HEK293 (cell line): Measurements from ENCODE around the gene VPREB3.

Source experiments
- BCL11A ChIP-seq: fragments of 450-650 bp; formaldehyde crosslinking; IDR thresholded peaks from 2 replicates; pipeline ENCODE4 v1.5.1; 2016; ENCODE audit warnings: low read depth, missing biosample characterization, missing genetic modification characterization
- GLIS1 ChIP-seq: fragments of 450-650 bp; formaldehyde crosslinking; IDR thresholded peaks from 2 replicates; pipeline ENCODE4 v1.5.1; 2016; ENCODE audit warnings: missing biosample characterization, missing genetic modification characterization
- IKZF3 ChIP-seq: fragments of 450-650 bp; IDR thresholded peaks from 2 replicates; pipeline ENCODE4 v1.5.0; 2018; ENCODE audit warnings: missing biosample characterization, mild to moderate bottlenecking, missing genetic modification characterization, moderate library complexity
- OVOL3 ChIP-seq: fragments of 450-650 bp; formaldehyde crosslinking; IDR thresholded peaks from 2 replicates; pipeline ENCODE4 v1.5.1; 2016; ENCODE audit warnings: missing biosample characterization, missing genetic modification characterization
- PRDM1 ChIP-seq: fragments of 450-650 bp; formaldehyde crosslinking; IDR thresholded peaks from 2 replicates; pipeline ENCODE4; 2016; ENCODE audit warnings: missing biosample characterization, missing genetic modification characterization
- ZBTB7A ChIP-seq: fragments of 450-650 bp; formaldehyde crosslinking; IDR thresholded peaks from 2 replicates; pipeline ENCODE4 v1.5.1; 2016; ENCODE audit warnings: low read depth, missing biosample characterization, missing genetic modification characterization
- ZNF10 ChIP-seq: fragments of 450-650 bp; formaldehyde crosslinking; IDR thresholded peaks from 2 replicates; pipeline ENCODE4 v1.5.1; 2017; ENCODE audit warnings: missing biosample characterization, missing genetic modification characterization
- ZNF133 ChIP-seq: fragments of 450-650 bp; formaldehyde crosslinking; IDR thresholded peaks from 2 replicates; pipeline ENCODE4 v1.5.1; 2016; ENCODE audit warnings: missing biosample characterization, missing genetic modification characterization
- ZNF140 ChIP-seq: fragments of 450-650 bp; formaldehyde crosslinking; IDR thresholded peaks from 2 replicates; pipeline ENCODE4 v1.5.1; 2016; ENCODE audit warnings: missing biosample characterization, missing genetic modification characterization
- ZNF155 ChIP-seq: fragments of 450-650 bp; formaldehyde crosslinking; IDR thresholded peaks from 2 replicates; pipeline ENCODE4 v1.5.1; 2016; ENCODE audit warnings: missing biosample characterization, missing genetic modification characterization
- ZNF169 ChIP-seq: fragments of 450-650 bp; formaldehyde crosslinking; IDR thresholded peaks from 2 replicates; pipeline ENCODE4 v1.5.1; 2016; ENCODE audit warnings: missing biosample characterization, missing genetic modification characterization
- ZNF302 ChIP-seq: fragments of 450-650 bp; formaldehyde crosslinking; IDR thresholded peaks from 2 replicates; pipeline ENCODE4 v1.5.1; 2016; ENCODE audit warnings: missing biosample characterization, missing genetic modification characterization, low read depth
- ZNF341 ChIP-seq: fragments of 450-650 bp; formaldehyde crosslinking; IDR thresholded peaks from 2 replicates; pipeline ENCODE4; 2016; ENCODE audit warnings: low read depth, missing biosample characterization, missing genetic modification characterization
- ZNF391 ChIP-seq: fragments of 450-650 bp; formaldehyde crosslinking; IDR thresholded peaks from 2 replicates; pipeline ENCODE4 v1.5.1; 2016; ENCODE audit warnings: low read depth, missing biosample characterization, missing genetic modification characterization, borderline replicate concordance
- ZNF404 ChIP-seq: fragments of 450-650 bp; formaldehyde crosslinking; IDR thresholded peaks from 2 replicates; pipeline ENCODE4 v1.5.1; 2017; ENCODE audit warnings: missing biosample characterization, missing genetic modification characterization
- ZNF521 ChIP-seq: fragments of 450-650 bp; formaldehyde crosslinking; IDR thresholded peaks from 2 replicates; pipeline ENCODE4 v1.5.1; 2017; ENCODE audit warnings: missing biosample characterization, mild to moderate bottlenecking, missing genetic modification characterization
- ZNF555 ChIP-seq: fragments of 450-650 bp; formaldehyde crosslinking; conservative IDR thresholded peaks from 2 replicates; pipeline ENCODE4 v1.5.1; 2017; ENCODE audit warnings: missing biosample characterization, mild to moderate bottlenecking, missing genetic modification characterization, inconsistent platforms
- ZNF701 ChIP-seq: fragments of 450-650 bp; formaldehyde crosslinking; IDR thresholded peaks from 2 replicates; pipeline ENCODE4 v1.5.1; 2016; ENCODE audit warnings: missing biosample characterization, missing genetic modification characterization
- ZNF791 ChIP-seq: fragments of 450-650 bp; formaldehyde crosslinking; IDR thresholded peaks from 2 replicates; pipeline ENCODE4 v1.5.1; 2016; ENCODE audit warnings: missing biosample characterization, missing genetic modification characterization
- ZNF830 ChIP-seq: fragments of 450-650 bp; IDR thresholded peaks from 2 replicates; pipeline ENCODE4 v1.5.0; 2018; ENCODE audit warnings: missing biosample characterization, missing genetic modification characterization, low read depth, mild to moderate bottlenecking, moderate library complexity
- ZNF843 ChIP-seq: fragments of 450-650 bp; formaldehyde crosslinking; IDR thresholded peaks from 2 replicates; pipeline ENCODE4 v1.5.1; 2016; ENCODE audit warnings: missing biosample characterization, missing genetic modification characterization
- ZXDB ChIP-seq: fragments of 450-650 bp; formaldehyde crosslinking; IDR thresholded peaks from 2 replicates; pipeline ENCODE4 v1.5.1; 2016; ENCODE audit warnings: missing biosample characterization, missing genetic modification characterization
- TF ChIP-seq, protein P1 (sequence below): fragments of 450-650 bp; formaldehyde crosslinking; IDR thresholded peaks from 2 replicates; pipeline ENCODE4 v1.5.1; 2017; ENCODE audit warnings: missing biosample characterization, missing genetic modification characterization
- TF ChIP-seq, protein P2 (sequence below): fragments of 450-650 bp; formaldehyde crosslinking; IDR thresholded peaks from 2 replicates; pipeline ENCODE4 v1.5.1; 2016; ENCODE audit warnings: missing biosample characterization, missing genetic modification characterization
- TF ChIP-seq, protein P3 (sequence below): fragments of 450-650 bp; formaldehyde crosslinking; IDR thresholded peaks from 2 replicates; pipeline ENCODE4 v1.5.1; 2016; ENCODE audit warnings: missing biosample characterization, missing genetic modification characterization
- TF ChIP-seq, protein P4 (sequence below): fragments of 450-650 bp; formaldehyde crosslinking; IDR thresholded peaks from 2 replicates; pipeline ENCODE4 v1.5.1; 2017; ENCODE audit warnings: missing biosample characterization, missing genetic modification characterization
- TF ChIP-seq, protein P5 (sequence below): fragments of 450-650 bp; formaldehyde crosslinking; IDR thresholded peaks from 2 replicates; pipeline ENCODE4 v1.5.1; 2017; ENCODE audit warnings: missing biosample characterization, missing genetic modification characterization

Gene VPREB3

DNA sequence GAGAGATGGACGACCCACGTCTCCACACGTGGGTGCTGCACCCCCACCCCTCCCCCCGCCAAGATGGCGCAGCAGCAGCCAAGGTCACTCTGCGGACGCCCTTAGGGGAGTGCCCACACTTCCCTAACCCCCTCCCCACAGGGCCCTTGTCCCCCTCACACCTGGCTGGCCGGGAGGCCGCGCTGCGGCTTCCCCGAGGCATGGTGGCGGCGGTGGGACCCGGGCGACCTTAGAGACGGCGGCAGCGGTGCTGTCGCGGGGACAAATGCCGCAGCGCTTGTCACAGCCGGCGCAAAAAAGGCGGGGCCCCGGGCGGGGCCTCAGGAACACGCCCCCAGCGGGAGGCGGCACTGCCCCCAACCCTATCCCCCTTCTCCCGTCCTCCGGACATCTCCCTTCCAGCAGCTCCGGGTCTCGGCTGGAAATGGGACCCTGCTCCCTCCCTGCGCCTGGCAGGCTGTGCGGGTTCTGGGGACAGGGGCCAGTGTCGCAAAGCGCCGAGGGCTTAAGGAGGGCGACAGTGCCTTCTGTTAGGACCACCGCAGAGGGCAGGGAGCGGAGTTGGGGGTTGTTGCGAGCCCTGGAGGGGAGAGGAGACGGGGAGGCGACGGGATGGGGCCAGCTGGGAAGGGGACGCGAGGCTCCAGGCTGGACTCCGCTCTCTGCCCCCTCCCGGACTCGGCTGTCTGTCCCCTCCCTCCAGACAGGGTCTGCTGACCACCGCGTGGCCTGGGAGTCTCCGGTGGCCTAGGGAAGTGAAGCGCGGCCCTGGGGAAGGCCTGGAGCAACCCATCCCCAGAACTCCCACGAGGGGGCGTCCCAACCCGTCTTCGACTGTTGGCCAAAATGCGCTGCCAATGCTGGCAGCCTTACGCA is 13.7 kb upstream of the VPREB3 start, which contains the start of gene CHCHD10 (continued):
- TF ChIP-seq, protein P1, sequence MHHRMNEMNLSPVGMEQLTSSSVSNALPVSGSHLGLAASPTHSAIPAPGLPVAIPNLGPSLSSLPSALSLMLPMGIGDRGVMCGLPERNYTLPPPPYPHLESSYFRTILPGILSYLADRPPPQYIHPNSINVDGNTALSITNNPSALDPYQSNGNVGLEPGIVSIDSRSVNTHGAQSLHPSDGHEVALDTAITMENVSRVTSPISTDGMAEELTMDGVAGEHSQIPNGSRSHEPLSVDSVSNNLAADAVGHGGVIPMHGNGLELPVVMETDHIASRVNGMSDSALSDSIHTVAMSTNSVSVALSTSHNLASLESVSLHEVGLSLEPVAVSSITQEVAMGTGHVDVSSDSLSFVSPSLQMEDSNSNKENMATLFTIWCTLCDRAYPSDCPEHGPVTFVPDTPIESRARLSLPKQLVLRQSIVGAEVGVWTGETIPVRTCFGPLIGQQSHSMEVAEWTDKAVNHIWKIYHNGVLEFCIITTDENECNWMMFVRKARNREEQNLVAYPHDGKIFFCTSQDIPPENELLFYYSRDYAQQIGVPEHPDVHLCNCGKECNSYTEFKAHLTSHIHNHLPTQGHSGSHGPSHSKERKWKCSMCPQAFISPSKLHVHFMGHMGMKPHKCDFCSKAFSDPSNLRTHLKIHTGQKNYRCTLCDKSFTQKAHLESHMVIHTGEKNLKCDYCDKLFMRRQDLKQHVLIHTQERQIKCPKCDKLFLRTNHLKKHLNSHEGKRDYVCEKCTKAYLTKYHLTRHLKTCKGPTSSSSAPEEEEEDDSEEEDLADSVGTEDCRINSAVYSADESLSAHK, result peak; percentile 6; the same call in 1 of the 2 replicates
- no peak for TF ChIP-seq ZNF701 (tag by site-specific recombination)
- TF ChIP-seq ZNF341 (tag by site-specific recombination), result peak; percentile 54
- TF ChIP-seq ZNF140 (tag by site-specific recombination), result no peak
- TF ChIP-seq ZNF10, result no peak
- 0 out of 2 replicates have a peak, but pooled peaks have one; percentile 36 for TF ChIP-seq OVOL3 (tag by site-specific recombination)
- peak; percentile 41; the same call in 1 of the 2 replicates for TF ChIP-seq BCL11A (tag by site-specific recombination)
- TF ChIP-seq ZNF404 (tag by site-specific recombination), result no peak
- TF ChIP-seq ZNF555 (tag by site-specific recombination), result no peak
- TF ChIP-seq ZNF843 (tag by site-specific recombination), result peak; percentile 30; the same call in 1 of the 2 replicates
- peak; percentile 48 for TF ChIP-seq ZXDB (tag by site-specific recombination)
- TF ChIP-seq, protein P2, sequence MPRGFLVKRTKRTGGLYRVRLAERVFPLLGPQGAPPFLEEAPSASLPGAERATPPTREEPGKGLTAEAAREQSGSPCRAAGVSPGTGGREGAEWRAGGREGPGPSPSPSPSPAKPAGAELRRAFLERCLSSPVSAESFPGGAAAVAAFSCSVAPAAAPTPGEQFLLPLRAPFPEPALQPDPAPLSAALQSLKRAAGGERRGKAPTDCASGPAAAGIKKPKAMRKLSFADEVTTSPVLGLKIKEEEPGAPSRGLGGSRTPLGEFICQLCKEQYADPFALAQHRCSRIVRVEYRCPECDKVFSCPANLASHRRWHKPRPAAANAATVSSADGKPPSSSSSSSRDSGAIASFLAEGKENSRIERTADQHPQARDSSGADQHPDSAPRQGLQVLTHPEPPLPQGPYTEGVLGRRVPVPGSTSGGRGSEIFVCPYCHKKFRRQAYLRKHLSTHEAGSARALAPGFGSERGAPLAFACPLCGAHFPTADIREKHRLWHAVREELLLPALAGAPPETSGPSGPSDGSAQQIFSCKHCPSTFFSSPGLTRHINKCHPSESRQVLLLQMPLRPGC, result peak; percentile 11; the same call in 1 of the 2 replicates
- TF ChIP-seq ZNF391 (tag by site-specific recombination), result peak; percentile 12; the same call in 1 of the 2 replicates
- no peak for TF ChIP-seq PRDM1 (tag by site-specific recombination)
- TF ChIP-seq ZBTB7A, result peak; percentile 74
- TF ChIP-seq ZNF133 (tag by site-specific recombination), result no peak
- no peak for TF ChIP-seq ZNF791 (tag by site-specific recombination)
- TF ChIP-seq IKZF3, result peak; percentile 89
- TF ChIP-seq, protein P3, sequence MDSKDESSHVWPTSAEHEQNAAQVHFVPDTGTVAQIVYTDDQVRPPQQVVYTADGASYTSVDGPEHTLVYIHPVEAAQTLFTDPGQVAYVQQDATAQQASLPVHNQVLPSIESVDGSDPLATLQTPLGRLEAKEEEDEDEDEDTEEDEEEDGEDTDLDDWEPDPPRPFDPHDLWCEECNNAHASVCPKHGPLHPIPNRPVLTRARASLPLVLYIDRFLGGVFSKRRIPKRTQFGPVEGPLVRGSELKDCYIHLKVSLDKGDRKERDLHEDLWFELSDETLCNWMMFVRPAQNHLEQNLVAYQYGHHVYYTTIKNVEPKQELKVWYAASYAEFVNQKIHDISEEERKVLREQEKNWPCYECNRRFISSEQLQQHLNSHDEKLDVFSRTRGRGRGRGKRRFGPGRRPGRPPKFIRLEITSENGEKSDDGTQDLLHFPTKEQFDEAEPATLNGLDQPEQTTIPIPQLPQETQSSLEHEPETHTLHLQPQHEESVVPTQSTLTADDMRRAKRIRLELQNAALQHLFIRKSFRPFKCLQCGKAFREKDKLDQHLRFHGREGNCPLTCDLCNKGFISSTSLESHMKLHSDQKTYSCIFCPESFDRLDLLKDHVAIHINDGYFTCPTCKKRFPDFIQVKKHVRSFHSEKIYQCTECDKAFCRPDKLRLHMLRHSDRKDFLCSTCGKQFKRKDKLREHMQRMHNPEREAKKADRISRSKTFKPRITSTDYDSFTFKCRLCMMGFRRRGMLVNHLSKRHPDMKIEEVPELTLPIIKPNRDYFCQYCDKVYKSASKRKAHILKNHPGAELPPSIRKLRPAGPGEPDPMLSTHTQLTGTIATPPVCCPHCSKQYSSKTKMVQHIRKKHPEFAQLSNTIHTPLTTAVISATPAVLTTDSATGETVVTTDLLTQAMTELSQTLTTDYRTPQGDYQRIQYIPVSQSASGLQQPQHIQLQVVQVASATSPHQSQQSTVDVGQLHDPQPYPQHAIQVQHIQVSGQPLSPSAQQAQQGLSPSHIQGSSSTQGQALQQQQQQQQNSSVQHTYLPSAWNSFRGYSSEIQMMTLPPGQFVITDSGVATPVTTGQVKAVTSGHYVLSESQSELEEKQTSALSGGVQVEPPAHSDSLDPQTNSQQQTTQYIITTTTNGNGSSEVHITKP, result 0 out of 2 replicates have a peak, but pooled peaks have one; percentile 21
- TF ChIP-seq ZNF169 (tag by site-specific recombination), result no peak
- no peak for TF ChIP-seq ZNF521
- TF ChIP-seq ZNF302, result no peak
- TF ChIP-seq, protein P4, sequence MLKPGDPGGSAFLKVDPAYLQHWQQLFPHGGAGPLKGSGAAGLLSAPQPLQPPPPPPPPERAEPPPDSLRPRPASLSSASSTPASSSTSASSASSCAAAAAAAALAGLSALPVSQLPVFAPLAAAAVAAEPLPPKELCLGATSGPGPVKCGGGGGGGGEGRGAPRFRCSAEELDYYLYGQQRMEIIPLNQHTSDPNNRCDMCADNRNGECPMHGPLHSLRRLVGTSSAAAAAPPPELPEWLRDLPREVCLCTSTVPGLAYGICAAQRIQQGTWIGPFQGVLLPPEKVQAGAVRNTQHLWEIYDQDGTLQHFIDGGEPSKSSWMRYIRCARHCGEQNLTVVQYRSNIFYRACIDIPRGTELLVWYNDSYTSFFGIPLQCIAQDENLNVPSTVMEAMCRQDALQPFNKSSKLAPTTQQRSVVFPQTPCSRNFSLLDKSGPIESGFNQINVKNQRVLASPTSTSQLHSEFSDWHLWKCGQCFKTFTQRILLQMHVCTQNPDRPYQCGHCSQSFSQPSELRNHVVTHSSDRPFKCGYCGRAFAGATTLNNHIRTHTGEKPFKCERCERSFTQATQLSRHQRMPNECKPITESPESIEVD, result no peak
- no peak for TF ChIP-seq ZNF155 (tag by site-specific recombination)
- no peak for TF ChIP-seq ZNF830 (tag by site-specific recombination)
- TF ChIP-seq, protein P5, sequence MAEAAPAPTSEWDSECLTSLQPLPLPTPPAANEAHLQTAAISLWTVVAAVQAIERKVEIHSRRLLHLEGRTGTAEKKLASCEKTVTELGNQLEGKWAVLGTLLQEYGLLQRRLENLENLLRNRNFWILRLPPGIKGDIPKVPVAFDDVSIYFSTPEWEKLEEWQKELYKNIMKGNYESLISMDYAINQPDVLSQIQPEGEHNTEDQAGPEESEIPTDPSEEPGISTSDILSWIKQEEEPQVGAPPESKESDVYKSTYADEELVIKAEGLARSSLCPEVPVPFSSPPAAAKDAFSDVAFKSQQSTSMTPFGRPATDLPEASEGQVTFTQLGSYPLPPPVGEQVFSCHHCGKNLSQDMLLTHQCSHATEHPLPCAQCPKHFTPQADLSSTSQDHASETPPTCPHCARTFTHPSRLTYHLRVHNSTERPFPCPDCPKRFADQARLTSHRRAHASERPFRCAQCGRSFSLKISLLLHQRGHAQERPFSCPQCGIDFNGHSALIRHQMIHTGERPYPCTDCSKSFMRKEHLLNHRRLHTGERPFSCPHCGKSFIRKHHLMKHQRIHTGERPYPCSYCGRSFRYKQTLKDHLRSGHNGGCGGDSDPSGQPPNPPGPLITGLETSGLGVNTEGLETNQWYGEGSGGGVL (tag by site-specific recombination), result peak; percentile 24; the same call in 1 of the 2 replicates
- TF ChIP-seq GLIS1 (tag by site-specific recombination), result peak; percentile 89
